WI38 (cell line): ENCODE results near the gene TRABD2B.

Experiments used
- H3K4me3 ChIP-seq: 2 replicates; pipeline ENCODE4 v1.5.1; 2011; ENCODE audit warnings: low read depth, mild to moderate bottlenecking, control low read depth, low read length
- CTCF ChIP-seq: IDR thresholded peaks from 2 replicates; pipeline ENCODE4 v1.5.1; 2012; ENCODE audit warnings: low read depth, mild to moderate bottlenecking, control low read depth, low read length

TRABD2B gene

GRCh38 chr1:47992720-47993415 lies 4.3 kb downstream of the TRABD2B start:
- TF ChIP-seq CTCF: no peak
- H3K4me3 ChIP-seq: no peak overlapping the region

GRCh38 chr1:47991673-47992072 lies 5.5 kb downstream of the TRABD2B start:
- no peak overlapping the region for H3K4me3 ChIP-seq
- no peak for TF ChIP-seq CTCF

- no peak for TF ChIP-seq CTCF
These were observed 6.0 kb downstream of the TRABD2B start for GRCh38 chr1:47991187-47991586.

GRCh38 chr1:47990286-47990685 lies 6.9 kb downstream of the TRABD2B start:
- no peak for TF ChIP-seq CTCF
- no peak overlapping the region for H3K4me3 ChIP-seq

More at GRCh38 chr1:47991187-47991586, 6.0 kb downstream of the TRABD2B start:
- H3K4me3 ChIP-seq: no peak overlapping the region

GRCh38 chr1:47987601-47988000 lies 9.6 kb downstream of the TRABD2B start:
- no peak for TF ChIP-seq CTCF
- H3K4me3 ChIP-seq: no peak overlapping the region

- no peak for TF ChIP-seq CTCF
- no peak overlapping the region for H3K4me3 ChIP-seq
These were observed 10.4 kb downstream of the TRABD2B start for GRCh38 chr1:47986761-47987200.

- no peak for TF ChIP-seq CTCF
- H3K4me3 ChIP-seq: no peak overlapping the region
These were observed 12.2 kb downstream of the TRABD2B start for GRCh38 chr1:47985018-47985417.
